CD4-positive, alpha-beta T cell treated with Interleukin-15 for 4 hours (primary cell): ENCODE results near the gene CDH15.
A peak's percentile ranks its signal among the peaks of the same experiment; 100 is the strongest.

Experiments used
- DNase-seq: peaks from one replicate; pipeline ENCODE4 v3.0.0-alpha.2; 2020; ENCODE audit warnings: low spot score

The CDH15 gene

GRCh38 chr16:89171216-89172170, at the start of gene CDH15:
CDH15 (plus strand) TSS chr16:89171748; CDS start chr16:89171832, 84 bp downstream.
- peak; percentile 95 for DNase-seq

DNA sequence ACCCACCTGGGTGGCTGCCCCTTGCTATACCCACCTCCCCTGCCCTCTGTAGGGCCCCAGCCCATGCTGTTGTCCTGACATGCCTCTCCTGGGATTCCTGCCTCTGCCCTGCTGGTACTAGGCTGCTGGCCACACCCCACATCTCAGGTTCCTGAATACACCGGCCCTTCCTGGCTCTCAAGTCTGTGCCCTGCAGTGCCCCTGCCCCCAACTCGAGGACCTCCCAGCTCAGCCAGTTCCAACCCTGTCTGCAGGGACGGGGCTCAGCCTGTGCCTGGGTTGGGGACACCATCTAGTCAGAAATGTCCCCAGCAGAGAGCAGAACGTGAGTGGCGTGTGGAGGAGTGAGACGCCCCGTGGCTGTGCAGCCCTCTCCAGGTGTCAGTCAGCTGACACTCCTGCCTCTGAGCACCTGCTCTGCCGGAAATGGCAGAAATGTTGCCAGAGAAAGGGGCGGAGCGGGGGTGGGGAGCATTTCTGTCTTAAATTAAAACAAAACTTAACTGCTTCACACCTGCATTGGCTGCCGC, 49.2 kb upstream of the CDH15 start:
- peak; percentile 66 for DNase-seq

- DNase-seq = no peak
Measured at GRCh38 chr16:89123001-89123830, 48.3 kb upstream of the CDH15 start.

GRCh38 chr16:89123831-89124100, 47.8 kb upstream of the CDH15 start:
- no peak for DNase-seq

DNA sequence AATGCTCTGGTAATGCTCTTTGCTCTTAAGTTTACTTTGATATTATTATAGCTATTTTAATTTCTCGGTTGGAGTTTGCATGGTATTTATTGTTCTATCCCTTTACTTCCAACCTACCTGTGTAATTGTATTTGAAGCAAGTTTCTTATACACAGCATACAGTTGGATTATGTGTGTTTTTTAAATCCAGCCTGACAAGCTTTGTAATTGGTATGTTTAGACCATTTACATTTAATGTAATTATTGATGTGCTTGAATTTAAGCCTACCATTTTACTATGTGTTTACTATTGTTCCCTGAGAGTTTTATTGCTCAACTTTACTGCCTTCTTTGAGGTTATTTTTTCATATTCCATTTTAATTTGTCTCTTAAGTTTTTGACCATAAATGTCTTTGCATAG, 42.2 kb upstream of the CDH15 start:
- DNase-seq = no peak

- DNase-seq = no peak
Measured at GRCh38 chr16:89130448-89130847, 41.1 kb upstream of the CDH15 start.

DNA sequence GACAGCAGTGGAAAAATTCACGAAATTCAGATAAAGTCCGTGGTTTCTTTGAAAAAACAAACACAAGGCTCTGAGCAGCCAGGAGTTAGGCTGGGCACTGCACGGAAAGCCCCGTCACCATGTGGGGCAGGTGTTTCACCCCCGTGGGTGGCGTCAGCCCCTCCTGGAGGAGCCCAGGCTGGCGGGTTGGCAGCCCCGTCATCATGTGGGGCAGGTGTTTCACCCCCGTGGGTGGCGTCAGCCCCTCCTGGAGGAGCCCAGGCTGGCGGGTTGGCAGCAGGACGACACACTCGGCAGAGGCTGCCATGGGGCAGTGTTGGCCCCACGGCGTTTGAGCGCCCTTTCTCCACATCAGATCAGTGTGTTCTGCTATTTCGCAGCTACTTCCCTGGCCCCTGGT, 39.8 kb upstream of the CDH15 start:
- DNase-seq = no peak

DNA sequence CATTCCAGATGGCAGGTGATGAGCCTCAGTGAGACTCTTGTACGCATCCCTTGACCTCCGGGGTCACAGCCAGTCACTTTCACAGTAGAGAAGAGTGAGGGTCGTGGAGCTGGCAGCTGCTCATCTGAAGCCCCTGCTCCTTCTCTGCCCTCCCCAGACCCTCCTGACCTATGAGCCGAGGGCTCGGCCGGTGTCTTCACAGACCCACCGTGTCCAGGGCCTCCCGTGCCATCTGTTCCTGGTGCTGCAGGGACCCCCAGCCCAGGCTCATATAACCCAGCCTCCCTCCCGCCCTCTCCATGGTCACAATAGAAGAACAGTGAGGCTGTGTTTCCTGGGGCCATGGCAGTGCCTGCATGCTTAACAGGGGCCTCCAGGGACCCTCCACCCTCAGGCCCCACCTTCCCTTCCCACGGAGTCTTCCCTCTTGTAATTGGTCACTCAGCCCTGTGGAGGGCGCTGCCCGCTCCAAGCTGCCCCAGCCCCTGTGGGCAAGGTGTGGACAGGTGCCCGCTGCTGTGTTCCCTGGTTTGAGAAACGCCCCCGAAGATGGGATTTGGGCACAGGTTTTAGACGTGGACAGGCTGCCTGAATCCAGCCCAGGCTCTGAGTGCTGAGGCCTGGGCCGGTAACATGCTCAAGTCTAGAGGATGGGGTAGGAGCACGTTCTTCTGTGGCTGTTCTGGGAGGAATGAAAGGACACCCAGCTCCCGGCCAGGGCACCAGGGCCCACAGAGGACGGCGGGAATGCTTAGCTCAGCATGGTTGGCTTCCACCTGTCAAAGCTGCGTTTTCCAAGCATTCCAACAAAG, 39.1 kb upstream of the CDH15 start:
- no peak for DNase-seq

DNA sequence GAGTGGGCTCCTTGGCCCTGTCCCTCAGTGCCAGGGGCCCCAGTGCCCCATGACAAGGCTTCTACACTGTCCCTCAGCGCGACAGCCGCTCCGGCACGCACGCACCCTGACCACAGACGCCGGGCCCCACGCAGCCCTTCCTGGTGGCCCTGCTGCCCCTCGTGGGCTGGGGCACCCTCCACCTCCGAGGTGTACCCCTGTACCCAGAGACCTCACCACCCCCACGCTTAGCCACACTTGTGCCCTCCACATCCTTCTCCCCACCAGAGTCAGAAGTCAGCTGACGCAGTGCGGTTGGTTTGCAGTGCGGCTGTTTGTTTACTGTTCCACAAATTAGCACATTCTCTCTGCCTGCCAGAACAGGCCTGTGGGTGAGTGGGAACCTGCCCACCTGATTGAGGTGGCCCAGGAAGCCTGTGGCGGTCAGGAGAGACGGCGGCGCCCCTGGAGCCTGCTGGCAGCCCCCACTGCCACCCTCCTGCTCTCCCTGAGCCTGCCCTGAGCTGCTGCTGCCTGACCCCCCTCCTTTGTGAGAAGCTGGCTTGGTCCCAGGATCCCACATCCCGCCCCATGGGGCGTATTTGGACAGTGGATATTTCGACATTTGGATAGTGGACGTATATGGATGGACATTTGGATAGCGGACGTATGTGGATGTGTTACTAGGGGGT, 38.0 kb upstream of the CDH15 start:
- no peak for DNase-seq

DNA sequence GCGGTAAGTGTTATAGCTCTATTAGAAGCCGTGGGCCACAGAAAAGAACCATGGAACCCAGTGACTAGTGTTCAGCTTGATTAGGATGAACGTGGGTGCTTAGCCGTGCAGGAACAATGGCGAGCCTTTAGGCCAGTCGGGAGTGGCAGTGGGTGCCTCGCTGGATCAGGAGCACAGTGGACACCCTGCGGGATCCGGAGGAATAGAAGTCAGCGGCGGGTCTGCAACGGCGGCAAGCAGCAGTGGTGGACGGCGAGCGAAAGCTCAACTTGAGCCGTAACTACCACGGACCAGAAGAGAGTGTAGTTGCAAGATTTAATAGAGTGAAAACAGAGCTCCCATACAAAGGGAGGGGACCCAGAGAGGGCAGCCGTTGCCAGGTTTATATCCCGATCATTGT, 37.3 kb upstream of the CDH15 start:
- DNase-seq = no peak

DNA sequence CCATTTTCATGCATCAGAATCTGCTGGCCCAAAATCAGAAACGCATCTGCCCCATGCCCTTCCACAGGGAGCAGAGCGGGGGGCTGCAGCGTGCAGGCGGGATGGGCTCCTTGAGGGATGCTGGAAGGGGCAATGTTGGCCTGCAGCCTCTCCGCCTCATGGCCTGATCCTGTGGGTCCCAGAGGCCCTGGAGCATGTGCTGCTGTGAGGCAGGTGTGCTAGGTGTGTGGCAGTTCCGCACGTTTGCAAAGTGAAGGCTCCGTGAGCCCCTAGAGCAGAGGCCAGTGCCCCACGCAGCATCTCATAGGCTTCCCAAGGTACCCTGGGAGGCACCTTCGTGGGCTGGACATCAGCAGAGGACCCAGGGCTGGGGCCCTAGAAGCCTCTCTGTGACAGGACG, 36.4 kb upstream of the CDH15 start:
- DNase-seq = no peak

DNA sequence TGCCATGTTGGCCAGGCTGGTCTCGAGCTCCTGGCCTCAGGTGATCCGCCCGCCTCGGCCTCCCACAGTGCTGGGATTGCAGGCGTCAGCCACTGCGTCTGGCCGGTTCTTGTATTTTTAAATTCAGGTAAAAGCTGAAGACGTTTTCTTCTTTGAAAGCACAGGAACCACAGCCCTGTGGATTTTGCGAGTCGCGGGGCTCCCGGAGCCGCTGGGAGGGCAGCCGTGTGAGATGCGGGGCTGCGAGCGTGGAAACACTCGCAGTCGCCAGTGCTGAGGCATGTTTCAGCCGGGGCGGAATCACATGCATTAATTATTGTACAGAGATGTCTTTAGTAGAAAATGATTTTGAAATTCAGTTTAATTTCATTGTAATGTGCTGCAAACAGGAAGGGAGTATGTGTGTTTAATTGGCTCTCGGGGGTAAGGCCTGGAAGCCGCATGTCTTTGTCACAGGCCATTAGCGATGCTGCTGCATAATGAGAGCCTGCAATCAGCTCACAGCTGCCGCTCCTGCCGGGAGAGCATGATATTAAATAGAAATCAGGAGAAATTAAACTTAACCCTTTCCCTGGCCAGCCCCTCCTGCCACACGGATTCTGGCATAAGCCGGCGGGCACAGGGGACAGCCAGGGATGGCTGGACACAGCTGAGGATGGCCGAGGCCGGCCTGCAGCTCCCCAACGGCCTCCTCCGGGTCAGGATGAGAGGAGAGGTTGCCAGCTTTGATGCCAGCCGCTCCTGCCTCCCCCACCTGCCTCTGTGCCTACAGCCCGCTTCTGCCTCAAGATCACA, 35.4 kb upstream of the CDH15 start:
- DNase-seq = no peak

DNA sequence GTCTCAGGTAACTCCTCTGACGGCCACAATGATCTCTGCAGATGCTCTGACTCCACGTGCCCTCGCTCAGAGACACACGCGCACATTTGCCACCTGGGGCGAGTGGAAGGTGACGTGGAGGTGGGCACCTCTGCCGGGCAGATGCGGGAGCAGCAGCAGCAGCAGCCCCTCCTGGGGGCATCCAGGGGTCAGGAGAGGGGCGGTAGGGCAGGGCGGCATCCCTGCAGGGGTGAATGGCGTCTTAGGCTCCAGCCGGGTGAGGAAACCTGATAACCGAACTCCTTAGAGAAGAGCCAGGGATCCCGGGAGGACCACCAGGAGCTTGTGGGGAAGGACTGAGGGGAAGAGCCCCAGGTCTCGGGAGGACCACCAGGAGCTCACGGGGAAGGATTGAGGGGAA, 34.6 kb upstream of the CDH15 start:
- DNase-seq = no peak

- DNase-seq = no peak
Measured at GRCh38 chr16:89137666-89138512, 33.7 kb upstream of the CDH15 start.

- no peak for DNase-seq
Measured at GRCh38 chr16:89138513-89138795, 33.1 kb upstream of the CDH15 start.

- no peak for DNase-seq
Measured at GRCh38 chr16:89138843-89139520, 32.6 kb upstream of the CDH15 start.

GRCh38 chr16:89139907-89140361, 31.6 kb upstream of the CDH15 start:
- DNase-seq = no peak

- no peak for DNase-seq
Measured at GRCh38 chr16:89140401-89140800, 31.1 kb upstream of the CDH15 start.
